Activated CD4-positive, alpha-beta T cell treated with anti-CD3 and anti-CD28 coated beads, Interleukin-2, amount 10 ng/mL, durations not matched to agents 24 days and 14 days (primary cell): Measurements from ENCODE around the gene ADCY2. TPM values are rescaled to one million over a fixed set of nuclear protein-coding genes. Genes with fewer than 3 reads are reported as not detected.
A peak's percentile ranks its signal among the peaks of the same experiment; 100 is the strongest.

Experiments
- DNase-seq: peaks from one replicate; pipeline ENCODE4 v3.0.0; 2022
- H3K27ac Mint-ChIP-seq: one replicate; pipeline ENCODE4 v1.8.0; 2022; ENCODE audit warnings: mild to moderate bottlenecking, mixed read lengths
- H3K27me3 Mint-ChIP-seq: one replicate; pipeline ENCODE4 v1.8.0; 2022; ENCODE audit warnings: mixed read lengths
- H3K36me3 Mint-ChIP-seq: one replicate; pipeline ENCODE4 v1.8.0; 2022; ENCODE audit warnings: low read depth, mild to moderate bottlenecking, mixed read lengths
- H3K4me1 Mint-ChIP-seq: one replicate; pipeline ENCODE4 v1.8.0; 2021; ENCODE audit warnings: mixed read lengths
- H3K4me3 Mint-ChIP-seq: one replicate; pipeline ENCODE4 v1.8.0; 2022; ENCODE audit warnings: mild to moderate bottlenecking, moderate library complexity, mixed read lengths
- H3K9me3 Mint-ChIP-seq: one replicate; pipeline ENCODE4 v1.8.0; 2021; ENCODE audit warnings: mixed read lengths
- intact Hi-C: fragments of 100-400 bp; cut with micrococcal nuclease; formaldehyde crosslinking; loops from one replicate; pipeline ENCODE4 v1.15.1; 2023
- total RNA-seq: library from RNA; stranded (reverse); gene quantifications from 2 replicates; pipeline ENCODE4 v1.2.3, GENCODE V29; 2022

The ADCY2 gene
- total RNA-seq, 1 donor from 2014 or later, result not detected

GRCh38 chr5:7756453-7756852 is 360.5 kb downstream of the ADCY2 start:
- Mint-ChIP-seq H3K9me3 (no peaks in the 10 kb centered on the region), H3K27ac (no peak overlapping the region), H3K4me1 (peaks cover 5% of the 10 kb centered on the region), H3K4me3 (no peak overlapping the region), H3K36me3 (no peaks in the 10 kb centered on the region), H3K27me3 (peaks cover 11% of the 10 kb centered on the region)
- intact Hi-C loops, result no loop called here
- no peak for DNase-seq

GRCh38 chr5:7759257-7759871 is 363.4 kb downstream of the ADCY2 start:
- peaks cover 6% of the 10 kb centered on the region for H3K27me3 Mint-ChIP-seq
- H3K27ac Mint-ChIP-seq, result no peak overlapping the region
- H3K4me1 Mint-ChIP-seq, result peaks cover 5% of the 10 kb centered on the region
- intact Hi-C loops, result no loop called here
- no peaks in the 10 kb centered on the region for H3K9me3 Mint-ChIP-seq
- no peak for DNase-seq
- H3K4me3 Mint-ChIP-seq, result no peak overlapping the region
- no peaks in the 10 kb centered on the region for H3K36me3 Mint-ChIP-seq

GRCh38 chr5:7759951-7760580 is 364.1 kb downstream of the ADCY2 start:
- Mint-ChIP-seq H3K9me3 (no peaks in the 10 kb centered on the region), H3K4me1 (peaks cover 4% of the 10 kb centered on the region), H3K4me3 (no peak overlapping the region), H3K36me3 (no peaks in the 10 kb centered on the region), H3K27me3 (peaks cover 7% of the 10 kb centered on the region), H3K27ac (no peak overlapping the region)
- peak; percentile 43 for DNase-seq
- intact Hi-C loops, result no loop called here

- H3K9me3 Mint-ChIP-seq, result no peaks in the 10 kb centered on the region
- H3K27ac Mint-ChIP-seq, result no peak overlapping the region
- no peaks in the 10 kb centered on the region for H3K4me1 Mint-ChIP-seq
- H3K4me3 Mint-ChIP-seq, result no peak overlapping the region
- H3K27me3 Mint-ChIP-seq, result peaks cover 1% of the 10 kb centered on the region
- intact Hi-C loops, result no loop called here
- H3K36me3 Mint-ChIP-seq, result no peaks in the 10 kb centered on the region
- no peak for DNase-seq
These were observed 366.3 kb downstream of the ADCY2 start for GRCh38 chr5:7762267-7762666.

GRCh38 chr5:7763621-7764072 is 367.7 kb downstream of the ADCY2 start:
- H3K36me3 Mint-ChIP-seq, result no peaks in the 10 kb centered on the region
- H3K9me3 Mint-ChIP-seq, result no peaks in the 10 kb centered on the region
- no peak overlapping the region for H3K4me3 Mint-ChIP-seq
- no peak for DNase-seq
- no peaks in the 10 kb centered on the region for H3K4me1 Mint-ChIP-seq
- no peak overlapping the region for H3K27ac Mint-ChIP-seq
- intact Hi-C loops, result no loop called here
- H3K27me3 Mint-ChIP-seq, result peaks cover 1% of the 10 kb centered on the region

GRCh38 chr5:7764452-7764851 is 368.5 kb downstream of the ADCY2 start:
- no peaks in the 10 kb centered on the region for H3K36me3 Mint-ChIP-seq
- H3K27me3 Mint-ChIP-seq, result peaks cover 1% of the 10 kb centered on the region
- H3K9me3 Mint-ChIP-seq, result no peaks in the 10 kb centered on the region
- H3K4me1 Mint-ChIP-seq, result no peaks in the 10 kb centered on the region
- intact Hi-C loops, result no loop called here
- no peak overlapping the region for H3K27ac Mint-ChIP-seq
- H3K4me3 Mint-ChIP-seq, result no peak overlapping the region
- DNase-seq, result no peak

GRCh38 chr5:7770436-7770835 is 374.5 kb downstream of the ADCY2 start:
- no peaks in the 10 kb centered on the region for H3K36me3 Mint-ChIP-seq
- DNase-seq, result no peak
- no peak overlapping the region for H3K4me3 Mint-ChIP-seq
- H3K27ac Mint-ChIP-seq, result no peak overlapping the region
- no peaks in the 10 kb centered on the region for H3K4me1 Mint-ChIP-seq
- intact Hi-C loops, result no loop called here
- no peaks in the 10 kb centered on the region for H3K27me3 Mint-ChIP-seq
- H3K9me3 Mint-ChIP-seq, result no peaks in the 10 kb centered on the region

GRCh38 chr5:7772141-7772540 is 376.2 kb downstream of the ADCY2 start:
- Mint-ChIP-seq H3K27me3 (no peaks in the 10 kb centered on the region), H3K9me3 (no peaks in the 10 kb centered on the region), H3K27ac (no peak overlapping the region), H3K4me3 (no peak overlapping the region), H3K36me3 (no peaks in the 10 kb centered on the region), H3K4me1 (no peaks in the 10 kb centered on the region)
- intact Hi-C loops, result no loop called here
- no peak for DNase-seq

- intact Hi-C loops, result no loop called here
- Mint-ChIP-seq H3K4me3 (no peak overlapping the region), H3K27me3 (no peaks in the 10 kb centered on the region), H3K4me1 (no peaks in the 10 kb centered on the region), H3K27ac (no peak overlapping the region), H3K36me3 (no peaks in the 10 kb centered on the region), H3K9me3 (no peaks in the 10 kb centered on the region)
- no peak for DNase-seq
These were observed 377.2 kb downstream of the ADCY2 start for GRCh38 chr5:7773178-7773577.

- H3K27me3 Mint-ChIP-seq, result peaks cover 10% of the 10 kb centered on the region
These were observed 380.5 kb downstream of the ADCY2 start for GRCh38 chr5:7776442-7776841.

GRCh38 chr5:7779019-7780005 is 383.4 kb downstream of the ADCY2 start:
- Mint-ChIP-seq H3K9me3 (no peaks in the 10 kb centered on the region), H3K4me1 (peaks cover 5% of the 10 kb centered on the region), H3K27ac (no peak overlapping the region), H3K27me3 (peaks cover 16% of the 10 kb centered on the region), H3K4me3 (no peak overlapping the region), H3K36me3 (no peaks in the 10 kb centered on the region)
- DNase-seq, result peak; percentile 56
- intact Hi-C loops, result no loop called here

More at GRCh38 chr5:7776442-7776841, 380.5 kb downstream of the ADCY2 start:
- H3K27ac Mint-ChIP-seq, result no peak overlapping the region
- H3K4me3 Mint-ChIP-seq, result no peak overlapping the region
- H3K36me3 Mint-ChIP-seq, result no peaks in the 10 kb centered on the region
- peaks cover 5% of the 10 kb centered on the region for H3K4me1 Mint-ChIP-seq
- H3K9me3 Mint-ChIP-seq, result no peaks in the 10 kb centered on the region
- intact Hi-C loops, result no loop called here
- no peak for DNase-seq

GRCh38 chr5:7781899-7782298 is 386.0 kb downstream of the ADCY2 start:
- DNase-seq, result no peak
- intact Hi-C loops, result no loop called here
- H3K4me3 Mint-ChIP-seq, result no peak overlapping the region
- peaks cover 5% of the 10 kb centered on the region for H3K4me1 Mint-ChIP-seq
- peaks cover 18% of the 10 kb centered on the region for H3K27me3 Mint-ChIP-seq
- no peaks in the 10 kb centered on the region for H3K9me3 Mint-ChIP-seq
- H3K36me3 Mint-ChIP-seq, result no peaks in the 10 kb centered on the region
- H3K27ac Mint-ChIP-seq, result no peak overlapping the region

- Mint-ChIP-seq H3K9me3 (no peaks in the 10 kb centered on the region), H3K4me1 (no peaks in the 10 kb centered on the region), H3K36me3 (no peaks in the 10 kb centered on the region), H3K4me3 (no peak overlapping the region), H3K27me3 (peaks cover 18% of the 10 kb centered on the region), H3K27ac (no peak overlapping the region)
- intact Hi-C loops, result no loop called here
- no peak for DNase-seq
These were observed 388.9 kb downstream of the ADCY2 start for GRCh38 chr5:7784683-7785380.
